T-helper 2 cell treated with Interferon-gamma antibody and Interleukin-4, amounts not matched to agents 100 ng/mL and 5 ng/mL, for 36 hours (primary cell): ENCODE measurements around the gene CROCC2. TPM values are rescaled to one million over a fixed set of nuclear protein-coding genes. Genes with fewer than 3 reads are reported as not detected.

ENCODE experiments used
- intact Hi-C: fragments of 100-400 bp; cut with micrococcal nuclease; formaldehyde crosslinking; loops from one replicate; pipeline ENCODE4 v1.15.1; 2023
- total RNA-seq: library from RNA; stranded (reverse); gene quantifications from 2 replicates; pipeline ENCODE4 v1.2.3, GENCODE V29; 2022

CROCC2 gene
- total RNA-seq, 1 donor from 2014 or later: not detected

DNA sequence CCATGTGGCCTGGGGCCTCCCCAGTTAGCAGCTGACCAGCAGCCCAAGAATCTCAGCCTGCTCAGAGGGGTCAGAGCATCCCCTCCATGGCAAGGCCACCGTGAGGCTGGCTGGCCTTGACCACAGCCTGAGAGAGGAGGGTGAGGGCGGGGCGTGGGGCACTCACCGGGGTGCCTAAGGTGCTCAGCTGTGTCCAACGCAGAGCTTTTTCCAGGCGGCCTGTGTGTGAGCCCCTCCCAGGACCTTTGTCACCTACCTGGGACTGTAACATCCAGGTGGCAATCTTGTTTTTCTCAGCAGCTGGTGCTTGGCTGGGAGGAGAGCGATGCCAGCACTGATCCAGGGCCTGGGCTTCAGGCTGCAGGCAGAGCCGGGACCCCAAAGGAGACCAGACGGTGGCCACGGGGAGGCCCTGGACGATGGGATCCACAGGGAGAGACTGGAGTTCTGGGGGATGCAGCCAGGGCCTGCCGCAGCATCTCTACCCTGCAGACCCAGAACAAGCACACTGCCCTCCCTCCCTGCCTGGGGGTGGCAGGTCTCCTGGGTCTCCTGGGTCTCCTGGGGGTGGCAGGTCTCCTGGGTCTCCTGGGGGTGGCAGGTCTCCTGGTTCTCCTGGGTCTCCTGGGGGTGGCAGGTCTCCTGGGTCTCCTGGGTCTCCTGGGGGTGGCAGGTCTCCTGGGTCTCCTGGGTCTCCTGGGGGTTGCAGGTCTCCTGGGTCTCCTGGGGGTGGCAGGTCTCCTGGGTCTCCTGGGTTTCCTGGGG, 104.6 kb downstream of the CROCC2 start:
- intact Hi-C loops: no loop called here

DNA sequence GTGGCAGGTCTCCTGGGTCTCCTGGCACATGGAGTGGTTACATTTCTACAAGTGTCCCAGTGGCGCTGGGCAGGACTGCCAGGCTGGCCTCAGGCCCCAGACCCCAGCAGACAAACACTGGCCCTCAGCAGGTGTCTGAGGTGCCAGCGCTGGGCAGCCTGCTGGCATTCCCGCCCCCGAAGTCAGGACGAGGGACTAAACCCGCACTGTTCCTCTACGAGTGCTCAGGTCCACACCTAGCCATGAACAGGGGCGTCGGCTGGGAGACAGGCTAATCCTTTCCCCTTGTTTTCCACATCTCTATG, 105.1 kb downstream of the CROCC2 start:
- intact Hi-C loops: no loop called here

DNA sequence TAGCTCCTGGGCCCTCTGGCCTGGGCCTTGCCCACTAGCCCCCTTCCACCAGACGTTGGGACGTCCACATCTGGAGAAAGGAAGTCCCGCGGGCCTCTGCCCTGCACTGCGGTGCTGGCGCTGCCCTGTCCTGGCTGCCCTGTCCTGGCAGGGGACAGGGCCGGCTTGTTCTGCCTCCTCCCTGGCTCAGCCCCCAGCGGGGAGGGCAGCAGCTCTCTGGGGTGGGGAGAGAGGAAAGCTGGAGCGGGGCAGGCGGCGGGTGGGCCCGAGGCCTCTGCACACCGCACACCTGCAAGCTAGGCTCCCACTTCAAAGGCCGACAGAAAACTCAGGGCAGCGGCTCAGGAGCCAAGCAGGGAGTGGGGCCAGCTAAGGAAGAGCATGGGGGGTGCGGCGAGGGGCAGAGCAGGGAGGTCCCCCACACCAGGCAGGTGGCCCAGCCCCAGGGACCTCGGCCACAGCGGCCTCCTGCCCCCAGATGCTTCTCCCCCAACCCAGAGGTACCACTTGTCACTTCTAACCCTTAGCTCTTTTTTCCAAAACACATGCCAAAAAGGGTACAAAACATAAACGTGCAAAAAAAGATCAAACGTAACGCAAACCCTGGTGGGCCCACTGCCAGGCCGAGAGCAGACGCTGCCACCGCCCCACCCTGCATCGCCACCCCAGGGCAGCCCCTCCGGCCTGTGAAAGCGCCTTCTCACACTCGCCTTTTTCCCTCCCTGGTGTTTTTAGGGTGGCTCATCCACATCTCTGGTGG, 105.8 kb downstream of the CROCC2 start:
- intact Hi-C loops: no loop called here

DNA sequence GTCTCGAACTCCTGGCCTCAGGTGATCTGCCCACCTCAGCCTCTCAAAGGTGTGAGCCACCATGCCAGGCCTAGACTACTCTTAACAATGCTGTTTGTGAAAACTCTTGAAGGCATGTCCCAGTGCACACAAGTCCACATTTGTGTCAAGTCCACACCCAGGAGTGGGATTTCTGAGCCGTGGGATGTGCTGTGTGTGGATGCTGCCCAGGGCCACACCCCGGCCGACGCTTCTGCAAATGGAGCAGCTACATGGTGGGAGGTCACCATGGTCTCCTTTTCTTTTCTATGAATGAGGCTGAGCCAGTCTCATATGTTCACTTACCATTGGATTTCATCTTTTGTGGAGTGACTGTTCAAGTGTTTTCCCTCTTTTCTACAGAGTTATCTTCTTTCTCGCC, 108.1 kb downstream of the CROCC2 start:
- intact Hi-C loops: no loop called here

DNA sequence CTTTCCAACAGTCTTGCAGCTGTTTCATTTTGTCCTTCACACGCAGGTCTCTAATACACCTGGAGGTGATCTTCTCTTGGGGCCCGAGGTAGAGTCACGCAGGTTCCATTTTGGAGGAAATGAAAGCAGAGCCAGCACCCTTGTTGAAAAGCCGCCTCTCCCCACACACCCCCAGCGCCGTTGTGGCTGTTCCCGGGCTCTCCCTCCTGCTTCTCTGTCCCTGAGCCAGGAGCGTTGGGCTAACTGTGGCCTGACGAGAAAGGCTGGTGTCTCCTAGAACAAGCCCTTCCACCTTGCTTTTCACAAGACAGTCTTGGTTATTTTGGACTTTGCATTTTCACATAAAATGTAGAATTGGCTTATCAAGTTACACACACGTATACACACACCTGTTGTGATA, 108.6 kb downstream of the CROCC2 start:
- intact Hi-C loops: no loop called here

DNA sequence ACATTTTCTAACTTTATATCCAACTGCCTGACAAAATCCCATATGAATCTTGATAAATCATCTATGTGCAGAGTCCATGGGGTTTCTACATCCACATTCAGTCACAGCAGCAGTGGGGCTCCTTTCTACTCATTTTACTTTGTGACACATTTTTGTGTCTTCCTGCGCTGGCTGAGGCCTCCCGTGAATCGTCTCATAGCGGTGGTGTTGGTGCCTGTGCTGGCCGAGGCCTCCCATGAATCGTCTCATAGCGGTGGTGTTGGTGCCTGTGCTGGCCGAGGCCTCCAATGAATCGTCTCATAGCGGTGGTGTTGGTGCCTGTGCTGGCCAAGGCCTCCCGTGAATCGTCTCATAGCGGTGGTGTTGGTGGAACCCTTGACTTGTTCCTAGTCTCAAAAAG, 109.3 kb downstream of the CROCC2 start:
- intact Hi-C loops: no loop called here

DNA sequence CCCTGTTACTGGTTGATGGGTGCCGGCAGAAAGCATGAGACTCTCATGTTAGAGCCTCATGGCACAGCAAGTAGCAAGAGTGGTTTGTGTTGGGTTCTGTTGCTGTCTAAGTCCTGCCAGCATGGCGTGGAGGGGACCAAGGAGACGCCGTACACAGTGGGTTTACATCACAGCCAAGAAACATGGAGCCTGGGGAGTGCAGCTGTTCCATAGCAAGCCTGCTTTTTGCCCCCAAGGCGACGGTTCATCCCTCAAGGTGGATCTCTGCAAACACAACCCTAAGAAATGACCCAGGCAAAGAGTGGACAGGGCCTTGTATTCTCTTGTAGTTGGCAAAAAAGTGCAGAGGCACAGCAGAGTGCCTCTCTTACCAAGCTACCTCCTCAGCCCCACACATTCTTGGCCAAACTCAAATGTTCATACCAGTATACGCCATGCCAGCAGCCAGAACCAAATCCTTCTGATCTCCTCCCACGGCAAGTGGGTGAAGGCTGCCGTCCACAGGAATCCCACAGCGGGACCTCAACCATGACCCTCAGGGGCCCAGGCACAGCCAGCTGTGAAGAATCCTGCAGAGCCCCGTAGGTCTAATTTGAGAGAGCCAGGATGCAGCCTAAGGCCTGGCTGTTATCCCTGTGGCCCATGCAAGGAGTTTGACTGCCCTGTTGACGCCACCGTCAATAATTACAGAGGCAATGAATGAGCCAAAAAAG, 111.2 kb downstream of the CROCC2 start:
- intact Hi-C loops: no loop called here

DNA sequence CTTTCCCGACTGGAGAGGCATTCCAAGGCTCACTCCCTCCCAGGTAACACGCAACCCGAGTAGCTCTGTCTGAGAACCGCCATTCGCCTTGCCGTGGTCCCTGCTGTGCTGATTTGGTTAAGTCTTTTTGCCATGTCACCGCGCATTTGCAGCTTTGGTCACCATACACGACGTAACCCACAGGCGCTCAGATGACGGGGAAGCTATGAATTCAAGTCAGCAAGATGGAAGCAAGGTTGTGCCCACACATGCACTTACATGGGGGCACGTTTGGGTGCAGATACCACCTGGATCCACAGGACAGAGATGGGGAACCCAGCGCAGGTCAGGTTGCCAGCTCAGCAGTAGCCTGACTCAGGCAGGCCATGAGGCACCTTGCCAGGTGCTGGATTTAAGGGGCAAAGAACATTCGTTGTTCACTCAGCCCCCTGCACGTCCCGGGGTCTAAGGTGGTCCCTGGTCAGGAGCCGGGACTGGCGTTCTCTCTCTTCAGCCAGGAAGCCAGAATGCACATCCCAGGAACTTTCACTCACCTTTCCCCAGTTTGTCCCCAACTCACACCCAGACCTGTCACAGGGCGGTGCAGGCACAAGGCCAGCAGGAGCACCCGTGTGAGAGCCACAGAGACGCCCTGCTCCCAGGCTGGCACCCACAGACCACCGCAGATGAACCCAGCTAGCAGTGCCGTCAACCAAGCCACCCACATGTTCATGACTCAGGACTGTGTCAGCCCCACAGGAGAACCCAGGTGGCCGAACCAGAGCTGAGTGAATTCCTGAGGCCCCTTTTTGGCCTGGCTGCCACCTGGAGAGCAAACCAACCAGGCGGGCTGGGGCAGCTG, 112.1 kb downstream of the CROCC2 start:
- intact Hi-C loops: no loop called here

DNA sequence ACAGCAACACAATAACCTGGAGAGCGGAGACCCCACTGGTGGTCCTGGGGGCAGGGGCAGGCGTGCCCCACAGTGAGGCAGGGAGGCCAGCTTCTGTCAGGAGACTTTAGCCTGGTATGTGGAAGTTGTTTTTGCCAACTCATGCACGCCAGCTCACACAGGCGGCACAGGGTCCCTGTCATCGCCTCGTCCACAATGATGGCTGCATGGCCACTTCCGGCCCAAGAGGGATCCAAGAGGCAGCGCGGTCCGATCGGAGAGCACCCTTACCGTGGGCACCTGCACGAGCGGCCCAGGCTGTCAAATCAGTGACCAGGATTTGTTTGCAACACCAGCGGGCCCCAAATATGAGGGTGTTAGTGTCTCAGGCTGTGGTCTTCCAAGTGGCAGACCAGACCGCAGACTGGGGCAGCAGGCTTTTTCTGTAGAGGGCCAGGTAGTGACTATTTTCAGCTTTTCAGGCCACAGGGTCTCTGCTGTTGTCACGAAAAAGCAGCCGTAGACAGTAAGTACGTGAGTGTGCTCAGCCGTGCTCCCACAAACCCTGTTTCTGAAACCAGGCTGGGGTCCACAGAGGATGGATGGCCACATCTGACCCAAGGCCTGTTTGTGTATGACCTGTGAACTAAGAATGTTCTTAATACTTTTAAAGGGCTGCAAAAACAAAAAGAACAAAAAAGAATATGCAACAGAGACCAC, 113.5 kb downstream of the CROCC2 start:
- intact Hi-C loops: no loop called here

DNA sequence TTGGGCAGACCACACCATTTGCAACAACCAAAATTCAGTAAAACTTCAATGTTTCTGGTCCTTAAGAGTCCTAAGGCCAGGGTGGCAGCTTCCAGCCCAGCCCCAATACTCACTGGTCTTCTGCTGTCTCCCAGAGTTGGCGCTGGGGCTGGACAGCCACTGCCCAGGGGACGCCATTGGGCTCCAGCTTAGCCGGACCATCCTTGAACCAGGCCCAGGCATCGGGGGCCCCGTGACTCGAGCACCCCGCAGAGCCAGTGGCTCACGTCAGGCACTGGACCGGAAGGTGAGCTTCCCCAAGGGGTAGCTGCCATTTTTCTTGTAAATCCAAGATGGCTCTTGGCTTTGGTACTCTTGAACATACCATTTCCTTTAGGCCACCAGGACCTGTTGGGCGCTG, 114.1 kb downstream of the CROCC2 start:
- intact Hi-C loops: no loop called here

DNA sequence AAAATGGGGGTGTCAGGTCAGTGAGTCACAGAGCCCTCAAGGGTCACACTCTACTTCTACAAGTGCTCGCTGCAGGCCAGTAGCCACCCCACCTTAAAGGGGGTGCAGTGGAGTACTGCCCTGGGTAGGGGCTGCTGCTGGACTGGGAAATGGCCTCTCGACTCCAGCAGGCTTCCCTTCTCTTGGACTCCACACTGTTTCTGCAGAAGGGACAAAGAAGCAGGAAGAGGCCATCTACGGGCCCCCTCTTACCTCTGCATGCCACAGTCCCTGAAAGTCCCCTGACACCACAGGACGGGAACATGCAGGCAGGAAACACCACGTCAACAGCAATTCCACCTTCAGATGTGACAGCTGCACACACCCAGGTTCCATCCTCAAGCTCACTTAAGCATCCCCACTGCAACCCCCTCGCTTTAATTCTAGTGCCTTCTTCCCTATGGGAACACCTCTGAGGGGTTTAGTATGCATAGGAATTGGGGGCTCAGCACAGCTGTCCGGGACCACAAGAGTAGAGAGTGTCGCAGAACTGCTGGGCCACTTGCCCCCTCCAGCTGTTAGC, 114.6 kb downstream of the CROCC2 start:
- intact Hi-C loops: no loop called here

DNA sequence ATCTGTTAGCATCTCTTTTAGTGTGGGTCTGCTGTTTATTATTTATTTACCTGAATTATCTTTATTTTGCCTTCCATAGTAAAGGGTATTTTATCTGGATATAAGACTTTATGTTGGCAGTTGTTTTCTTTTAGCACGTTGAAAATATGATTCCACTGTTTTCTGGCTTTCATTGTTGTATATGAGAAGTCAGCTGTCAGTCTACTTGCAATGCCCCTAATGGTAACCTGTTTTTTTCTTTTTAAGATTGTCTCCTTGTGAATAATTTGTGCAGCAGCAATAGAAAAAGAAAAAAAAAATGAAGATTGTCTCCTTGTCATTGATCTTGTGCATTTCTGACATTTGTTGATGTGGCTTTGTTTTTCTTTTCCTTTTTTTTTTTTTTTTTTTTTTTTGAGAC, 119.5 kb downstream of the CROCC2 start:
- intact Hi-C loops: no loop called here

DNA sequence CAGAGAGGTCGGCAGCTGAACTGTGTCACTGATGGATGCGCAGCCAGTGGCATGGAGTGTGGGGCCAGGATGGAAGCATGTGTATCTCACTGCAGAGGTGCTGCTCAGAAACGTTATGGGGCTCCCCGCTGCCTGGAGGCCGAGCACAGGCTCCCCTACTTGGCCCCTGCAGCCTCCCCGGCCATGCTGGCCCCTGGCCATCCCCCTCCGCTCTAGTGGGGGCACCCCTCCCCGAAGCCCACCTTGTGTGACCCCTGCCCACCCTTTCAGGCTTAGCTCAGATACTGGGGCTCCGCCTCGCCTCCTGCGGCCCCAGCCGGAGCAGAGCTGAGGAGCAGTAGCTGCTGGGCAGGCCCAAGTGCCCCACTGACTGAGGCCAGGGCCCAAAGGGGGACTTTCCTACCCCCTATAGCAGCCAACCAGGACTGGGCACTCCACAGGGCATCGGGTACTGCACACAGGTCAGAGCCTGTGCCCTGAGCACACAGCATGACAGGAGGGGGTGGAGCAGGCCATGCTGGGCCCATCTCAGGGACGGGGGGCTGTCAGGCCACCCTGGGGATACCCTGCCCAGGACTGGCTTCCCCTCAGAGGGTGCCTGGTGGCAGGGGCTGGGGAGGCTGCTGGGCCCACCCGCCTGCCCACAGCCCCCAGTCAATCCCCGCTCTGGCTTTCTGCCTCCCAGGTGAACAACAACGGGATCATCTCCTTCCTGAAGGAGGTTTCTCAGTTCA, 123.6 kb downstream of the CROCC2 start:
- intact Hi-C loops: no loop called here

DNA sequence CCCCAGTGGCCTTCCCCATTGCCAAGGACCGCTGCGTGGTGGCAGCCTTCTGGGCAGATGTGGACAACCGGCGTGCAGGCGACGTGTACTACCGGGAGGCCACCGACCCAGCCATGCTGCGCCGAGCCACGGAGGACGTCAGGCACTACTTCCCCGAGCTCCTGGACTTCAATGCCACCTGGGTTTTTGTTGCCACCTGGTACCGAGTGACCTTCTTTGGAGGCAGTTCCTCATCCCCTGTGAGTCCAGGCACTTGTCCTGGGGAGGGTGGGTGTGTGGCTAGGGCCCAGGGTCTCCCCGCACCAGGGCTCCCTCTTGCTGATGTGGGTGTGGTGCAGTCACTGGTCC, 124.2 kb downstream of the CROCC2 start:
- intact Hi-C loops: no loop called here

DNA sequence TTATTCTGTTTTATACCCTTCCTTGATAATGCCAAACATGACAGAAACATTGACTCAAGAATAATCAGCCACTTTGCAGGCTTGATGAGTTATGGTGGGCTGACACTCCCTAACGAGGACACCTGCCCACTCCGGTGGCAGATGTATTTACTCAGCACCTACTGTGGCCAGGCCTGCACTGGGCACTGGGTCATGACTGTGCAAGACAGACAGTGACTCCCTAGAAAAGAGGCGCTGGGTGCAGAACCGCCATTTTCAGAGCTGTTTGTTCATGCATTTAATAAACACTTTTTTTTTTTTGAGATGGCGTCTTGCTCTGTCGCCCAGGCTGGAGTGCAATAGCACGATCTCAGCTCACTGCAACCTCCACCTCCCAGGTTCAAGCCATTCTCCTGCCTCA, 124.7 kb downstream of the CROCC2 start:
- intact Hi-C loops: no loop called here

DNA sequence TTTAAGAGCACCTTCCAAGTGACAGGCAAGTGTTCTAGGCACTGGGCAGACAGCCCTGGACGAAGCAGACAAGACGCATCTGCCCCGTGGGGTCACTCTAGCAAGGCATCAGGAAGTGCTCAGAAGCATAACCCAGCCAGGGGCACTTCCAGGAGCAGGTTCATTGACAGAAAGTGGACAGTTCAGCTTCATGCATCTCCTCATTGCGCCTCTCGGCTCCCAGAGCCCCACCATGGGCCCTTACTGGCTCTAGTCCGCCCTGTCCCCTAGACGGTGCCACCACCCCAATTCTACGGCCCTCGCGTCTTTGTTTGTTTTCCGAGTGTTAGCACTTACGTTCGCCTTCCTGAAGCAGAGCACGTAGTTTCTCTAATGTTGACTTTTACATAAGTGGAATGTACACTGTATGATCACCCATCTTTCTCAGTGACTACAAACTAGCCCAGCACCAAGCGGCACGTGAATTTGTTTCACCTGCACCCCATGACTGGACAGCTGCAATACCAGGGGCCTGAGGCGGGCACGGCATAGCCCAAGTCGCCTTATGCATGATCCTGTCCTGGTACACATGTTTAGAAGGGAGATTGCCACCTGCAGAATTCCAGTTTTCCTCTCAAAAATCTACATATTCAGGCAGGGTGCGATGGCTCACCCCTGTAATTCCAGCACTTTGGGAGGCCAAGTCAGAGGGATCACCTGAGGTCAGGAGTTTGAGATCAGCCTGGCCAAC, 125.5 kb downstream of the CROCC2 start:
- intact Hi-C loops: no loop called here

DNA sequence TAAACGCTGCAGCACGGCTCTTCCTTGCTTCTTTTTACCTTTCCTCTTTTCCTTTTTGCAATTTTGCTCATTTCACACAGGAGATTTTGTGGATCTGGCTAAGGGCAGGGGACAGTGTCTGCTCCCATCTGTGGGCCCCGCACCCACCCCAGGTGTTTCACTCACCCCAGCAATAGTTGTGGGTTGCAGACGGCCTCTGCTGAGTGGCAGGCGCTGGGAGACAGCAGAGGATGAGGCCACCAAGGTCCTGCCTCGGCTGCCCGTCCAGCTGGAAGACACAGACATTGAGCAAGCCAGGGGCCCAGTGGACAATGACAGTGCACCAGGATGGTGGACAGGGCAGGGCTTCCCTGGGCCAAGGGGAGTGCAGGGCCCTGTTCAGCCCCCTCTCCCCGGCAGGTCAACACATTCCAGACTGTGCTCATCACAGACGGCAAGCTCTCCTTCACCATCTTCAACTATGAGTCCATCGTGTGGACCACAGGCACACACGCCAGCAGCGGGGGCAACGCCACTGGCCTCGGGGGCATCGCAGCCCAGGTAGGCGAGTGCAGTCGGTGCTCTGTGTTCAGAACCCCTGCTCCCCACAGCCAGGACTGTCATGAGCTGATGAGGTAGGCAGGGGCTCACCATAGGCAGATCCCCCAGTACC, 127.3 kb downstream of the CROCC2 start:
- intact Hi-C loops: no loop called here

DNA sequence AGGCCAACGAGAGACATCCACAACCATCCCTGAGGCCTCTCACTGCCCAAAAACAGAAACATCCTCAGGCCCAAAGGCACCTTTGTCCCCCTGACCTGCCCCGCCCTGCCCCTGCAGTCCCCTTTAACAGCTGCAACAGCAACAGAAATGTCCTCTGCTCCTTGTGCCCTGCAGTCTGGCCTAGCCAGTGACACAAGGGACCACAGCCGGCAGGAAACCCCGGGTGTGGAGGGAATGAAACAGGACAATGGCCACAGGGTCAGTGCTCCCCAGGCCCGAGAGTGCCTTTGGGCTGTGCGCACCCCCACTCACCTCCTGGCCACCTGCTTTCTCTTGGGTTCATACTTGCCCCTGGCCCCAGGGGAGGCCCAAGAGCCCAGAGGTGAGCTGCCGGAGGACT, 127.9 kb downstream of the CROCC2 start:
- intact Hi-C loops: no loop called here
